GM18505 (cell line): ENCODE data around the gene SLC37A1.

Experiments
- ATAC-seq: cut with Tn5 transposase; IDR thresholded peaks from one replicate; pipeline ENCODE4 v1.9.1; 2021; ENCODE audit not compliant: unreplicated experiment
- POLR2A ChIP-seq: IDR thresholded peaks from 4 replicates; pipeline ENCODE4 v1.6.1; 2011; ENCODE audit warnings: borderline replicate concordance; ENCODE audit not compliant: insufficient read depth, insufficient read length; ENCODE audit errors: extremely low read depth

The SLC37A1 gene

DNA sequence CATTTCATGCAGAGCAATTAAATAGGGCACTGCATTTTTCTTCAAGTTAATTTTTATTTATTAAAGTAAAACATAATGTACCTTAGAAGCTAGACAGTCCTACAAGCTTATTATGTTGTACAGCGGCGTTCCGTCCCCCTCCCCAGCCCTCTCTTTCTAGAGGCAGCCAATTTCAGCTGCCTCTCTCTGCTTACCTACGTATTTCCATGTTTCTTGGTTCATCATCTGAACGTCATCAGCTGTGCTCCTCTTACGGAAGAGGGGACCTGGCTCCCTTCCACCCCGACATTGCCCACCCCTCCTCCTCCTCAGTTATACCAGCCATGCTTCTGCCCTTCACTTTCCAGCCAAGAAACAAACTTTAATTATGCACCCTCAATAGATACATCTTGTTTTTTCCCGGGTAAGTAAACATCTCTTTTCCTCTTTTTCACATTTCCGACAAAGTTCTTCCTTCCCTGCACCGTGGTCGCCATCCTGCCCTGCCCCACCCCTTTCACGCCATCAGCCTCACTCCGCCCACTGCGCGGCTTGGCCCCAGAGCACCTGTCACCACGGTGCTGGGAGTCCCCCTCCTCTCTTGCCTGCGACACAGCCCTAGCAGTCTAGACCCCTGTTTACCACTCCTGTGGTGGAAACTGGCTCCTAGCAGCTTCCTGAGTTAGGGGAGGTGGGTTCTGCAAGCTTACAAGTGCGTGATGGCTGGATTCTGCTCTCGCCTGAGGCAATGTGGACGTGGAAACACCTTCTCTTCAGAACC is 57.9 kb downstream of the SLC37A1 start:
- no peak for ATAC-seq
- TF ChIP-seq POLR2A, result no peak

DNA sequence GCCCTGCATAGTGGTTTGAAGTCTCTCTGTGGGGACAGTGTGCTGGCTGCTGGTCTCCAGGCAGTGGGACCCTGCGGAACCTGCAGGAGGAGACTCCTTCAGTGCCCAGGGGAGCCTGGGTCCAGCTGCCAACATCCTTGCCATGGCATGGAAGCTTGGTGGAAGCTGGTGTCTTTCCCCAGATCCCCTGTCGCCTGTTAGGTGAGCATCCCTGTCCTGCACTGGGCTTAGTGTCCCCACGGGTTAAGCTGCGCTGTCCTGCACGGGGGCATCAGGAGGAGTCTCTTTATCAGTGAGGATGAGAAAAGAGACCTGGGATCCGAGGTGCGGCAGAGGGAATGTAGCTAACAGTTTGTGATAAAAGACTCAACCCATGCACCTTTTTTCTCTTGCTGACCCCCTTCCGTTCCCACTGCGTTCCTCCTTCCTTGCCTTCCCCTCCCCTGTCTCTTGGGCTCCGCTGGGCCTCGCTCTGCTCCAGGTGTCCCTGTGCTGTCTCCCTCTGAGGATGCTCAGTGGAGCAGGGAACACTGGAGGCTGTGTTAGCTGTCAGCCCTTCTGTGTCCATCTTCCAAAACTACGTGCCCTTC is 59.3 kb downstream of the SLC37A1 start:
- no peak for TF ChIP-seq POLR2A
- no peak for ATAC-seq

DNA sequence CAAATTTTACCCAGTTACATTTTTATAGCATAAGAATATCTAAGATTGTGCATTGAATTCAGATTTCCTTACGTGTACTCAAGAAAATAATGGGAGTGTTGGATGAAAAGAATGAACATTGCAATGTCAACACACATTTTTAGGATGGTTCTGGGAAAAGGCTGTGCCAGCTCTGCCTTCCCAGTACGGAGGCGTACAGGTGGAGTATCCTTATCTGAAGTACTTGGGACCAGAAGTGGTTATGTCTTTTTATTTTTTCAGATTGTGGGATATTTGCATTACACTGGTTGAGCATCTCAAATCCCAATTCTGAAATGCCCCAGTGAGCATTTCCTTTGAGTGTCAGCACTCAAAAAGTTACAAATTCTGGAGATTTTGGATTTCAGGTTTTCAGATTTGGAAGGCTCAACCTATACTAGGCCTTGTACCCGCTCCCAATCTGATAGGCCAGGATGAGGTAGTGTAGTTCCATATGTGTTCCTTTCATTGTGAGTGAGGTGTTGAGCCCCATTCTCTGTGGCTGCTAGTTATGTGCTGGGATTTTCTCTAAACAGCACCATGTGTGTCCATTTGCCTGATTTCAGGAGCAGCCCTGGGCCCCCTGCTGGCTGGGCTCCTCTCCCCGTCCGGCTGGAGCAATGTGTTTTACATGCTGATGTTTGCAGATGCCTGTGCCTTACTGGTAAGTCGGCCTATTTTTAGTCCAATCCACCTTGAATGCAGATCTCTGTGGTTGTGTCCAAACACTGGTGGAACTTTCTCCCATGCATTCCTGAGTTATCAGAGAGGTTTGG is 60.8 kb downstream of the SLC37A1 start:
- no peak for ATAC-seq

DNA sequence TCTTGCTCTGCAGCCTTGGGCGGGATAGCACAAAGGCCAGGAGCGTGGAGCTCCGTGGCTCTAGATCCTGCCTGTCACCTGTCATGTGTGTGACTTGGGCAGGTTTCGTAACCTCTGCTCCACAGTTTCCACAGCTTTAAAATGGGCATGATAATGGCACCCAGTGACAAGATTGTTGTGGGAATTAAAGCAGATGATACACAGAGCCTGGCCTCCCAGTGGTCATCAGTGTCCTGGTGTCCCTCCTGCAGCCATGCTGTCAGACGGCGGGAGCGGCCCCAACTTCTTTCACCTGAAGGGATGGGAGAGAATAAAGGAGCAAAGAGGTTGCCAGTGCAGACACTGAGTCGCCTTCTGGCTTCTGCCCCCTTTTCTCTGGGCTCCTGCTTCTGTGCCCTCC is 61.5 kb downstream of the SLC37A1 start:
- no peak for ATAC-seq
- no peak for TF ChIP-seq POLR2A

More for the DNA sequence above, 60.8 kb downstream of the SLC37A1 start:
- TF ChIP-seq POLR2A, result no peak

DNA sequence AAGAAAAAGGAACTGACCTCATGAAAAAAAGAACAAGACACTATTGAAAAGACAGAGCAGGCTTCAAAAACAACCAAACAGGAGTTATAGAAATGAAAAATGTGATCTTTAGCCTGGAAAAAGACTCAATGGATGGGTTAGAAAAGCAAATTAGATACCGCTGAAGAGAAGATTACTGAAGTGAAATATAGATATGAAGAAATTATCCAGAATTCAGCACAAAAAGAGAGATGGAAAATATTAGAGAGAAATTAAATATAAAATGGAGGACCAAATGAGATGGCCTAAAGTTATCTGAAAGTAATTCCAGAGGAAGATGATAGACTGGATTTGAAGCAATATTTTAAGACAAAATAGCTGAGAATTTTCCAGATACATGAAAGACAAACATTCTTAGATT is 63.0 kb downstream of the SLC37A1 start:
- ATAC-seq, result no peak

DNA sequence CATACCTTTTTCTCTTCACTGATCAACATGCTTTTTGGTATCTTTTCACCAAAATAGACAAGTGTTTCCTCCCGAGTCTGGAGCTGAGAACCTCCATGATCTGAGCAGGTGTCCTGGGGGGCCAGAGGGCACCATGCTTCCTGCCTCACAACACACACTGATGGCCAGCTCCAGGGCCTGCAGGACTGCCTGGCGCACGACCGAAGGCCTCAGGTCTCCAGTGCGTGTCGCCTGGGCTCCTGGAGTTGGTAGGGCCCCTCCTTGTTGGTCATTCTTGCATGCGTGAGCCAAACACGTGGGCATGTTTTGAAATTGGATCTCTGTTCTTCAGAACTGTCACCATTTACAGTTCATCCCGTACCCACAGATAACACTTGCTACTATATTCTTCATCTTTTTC is 64.4 kb downstream of the SLC37A1 start:
- no peak for ATAC-seq
- TF ChIP-seq POLR2A, result no peak

More for the DNA sequence above, 63.0 kb downstream of the SLC37A1 start:
- TF ChIP-seq POLR2A, result no peak

DNA sequence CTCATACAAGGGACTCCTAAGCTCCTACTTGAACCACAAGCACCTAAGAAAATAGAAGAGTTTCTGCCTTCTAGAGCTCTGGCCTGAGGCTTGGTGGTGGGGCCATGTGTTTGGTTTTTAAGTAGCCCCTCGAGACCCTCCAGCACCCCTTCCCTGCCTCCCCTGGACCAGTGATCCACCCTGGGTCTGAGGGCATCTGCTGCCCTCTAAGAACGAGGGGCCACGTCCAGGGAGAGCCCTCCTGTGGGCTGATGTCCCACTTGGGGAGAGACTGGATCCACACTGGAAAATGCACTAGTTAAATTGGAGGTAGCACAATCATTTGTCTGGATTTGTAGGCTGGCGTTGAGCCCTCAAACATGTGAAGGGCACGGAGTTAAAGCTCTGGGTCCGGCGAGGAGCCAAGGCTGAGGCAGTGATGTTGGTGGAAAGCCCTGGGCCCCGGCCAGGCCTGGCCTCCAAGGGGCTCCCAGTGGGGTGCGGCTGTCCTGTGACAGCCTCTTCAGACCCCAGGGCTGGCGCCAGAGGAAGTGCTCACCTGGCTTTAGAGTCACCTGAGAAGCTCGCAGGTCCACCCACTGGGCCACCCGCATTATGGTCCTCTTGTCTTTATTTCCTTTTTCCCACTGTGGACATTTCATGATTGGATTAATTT is 65.2 kb downstream of the SLC37A1 start:
- no peak for ATAC-seq
- TF ChIP-seq POLR2A, result no peak

DNA sequence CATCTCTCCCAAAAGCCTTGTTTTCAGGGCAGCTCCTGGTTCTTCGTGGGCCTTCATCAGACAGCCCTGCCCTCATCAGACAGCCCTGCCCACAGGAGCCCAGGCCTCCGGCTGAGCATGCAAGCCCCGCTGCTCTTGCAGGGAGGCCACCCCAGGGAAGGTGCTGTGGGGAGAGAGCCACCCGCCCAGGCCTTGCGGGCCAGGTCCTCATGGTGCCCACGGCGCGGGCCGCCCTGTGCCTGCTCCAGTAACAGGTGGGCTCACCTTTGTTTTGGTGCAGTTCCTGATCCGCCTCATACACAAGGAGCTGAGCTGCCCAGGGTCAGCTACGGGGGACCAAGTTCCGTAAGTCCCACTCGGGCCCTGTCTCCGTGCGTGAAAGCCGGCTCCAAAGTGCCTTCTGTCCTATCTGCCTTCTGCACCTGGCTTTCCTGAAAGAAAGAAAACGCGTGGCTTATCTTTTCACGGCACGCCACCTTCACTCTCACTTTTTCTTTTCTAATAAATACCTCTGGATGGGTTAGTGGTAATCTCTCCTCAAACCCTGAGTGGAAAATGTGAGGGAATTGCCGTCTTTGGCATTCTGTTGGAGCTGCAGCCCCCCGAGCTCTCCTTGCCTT is 65.9 kb downstream of the SLC37A1 start:
- ATAC-seq, result no peak
- TF ChIP-seq POLR2A, result no peak

DNA sequence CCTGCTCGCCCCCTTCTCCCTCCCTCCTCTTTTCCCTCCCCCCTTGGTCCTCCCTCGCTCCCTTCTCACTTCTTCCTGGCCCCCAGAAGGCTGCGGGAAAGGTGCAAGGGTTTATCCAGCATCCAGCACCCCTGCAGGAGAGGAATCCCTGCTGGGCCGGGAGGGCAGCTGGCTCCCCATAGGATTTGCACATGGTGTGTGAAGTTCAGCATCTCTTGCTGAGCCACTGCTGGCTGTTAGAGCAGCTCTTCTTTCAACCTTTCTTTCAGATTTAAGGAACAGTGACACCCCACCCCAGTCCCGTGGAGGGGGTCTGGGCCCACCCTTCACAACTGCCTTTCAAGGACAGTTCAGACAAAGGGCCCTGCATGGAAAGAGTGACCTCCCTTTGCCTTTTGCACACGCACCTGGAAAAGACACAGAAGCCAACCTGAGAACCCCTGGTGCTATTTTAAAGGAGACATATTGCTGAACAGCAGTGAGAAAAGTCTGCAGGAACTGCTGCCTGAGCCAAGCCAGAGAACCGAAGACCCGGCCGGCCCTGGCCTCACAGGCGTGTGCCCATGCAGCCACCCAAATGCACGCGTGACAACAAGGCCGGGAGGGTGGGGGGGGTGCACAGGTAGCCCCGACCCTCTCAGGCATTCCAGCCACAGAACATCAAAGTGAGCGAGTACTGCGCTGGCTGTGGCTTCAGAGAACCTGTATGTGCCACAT is 66.6 kb downstream of the SLC37A1 start:
- no peak for ATAC-seq
- no peak for TF ChIP-seq POLR2A

DNA sequence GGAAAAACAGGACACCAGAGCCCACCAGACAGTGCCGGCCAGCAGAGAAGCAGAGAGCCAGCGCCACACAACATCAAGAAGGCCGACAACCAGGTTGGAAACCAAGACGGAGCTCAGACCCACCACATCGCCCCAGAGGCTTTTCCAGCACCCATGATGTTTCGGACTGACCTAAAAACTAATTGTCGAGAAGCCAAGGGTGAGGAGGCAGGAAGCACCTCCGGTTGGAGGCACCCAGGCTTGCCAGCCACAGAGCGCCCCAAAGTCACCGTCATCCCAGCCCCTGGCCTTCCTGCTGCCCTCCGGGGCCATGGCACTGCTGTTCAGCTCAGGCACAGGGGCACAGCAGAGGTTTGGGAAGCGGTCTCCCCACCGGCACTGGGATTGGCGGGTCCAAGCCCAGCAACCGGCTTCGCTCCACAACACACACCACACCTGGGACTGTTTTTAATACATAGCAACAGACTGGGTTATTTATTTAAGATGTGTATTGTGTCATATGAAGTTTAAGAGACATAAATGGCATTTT is 67.2 kb downstream of the SLC37A1 start:
- ATAC-seq, result no peak
- no peak for TF ChIP-seq POLR2A

DNA sequence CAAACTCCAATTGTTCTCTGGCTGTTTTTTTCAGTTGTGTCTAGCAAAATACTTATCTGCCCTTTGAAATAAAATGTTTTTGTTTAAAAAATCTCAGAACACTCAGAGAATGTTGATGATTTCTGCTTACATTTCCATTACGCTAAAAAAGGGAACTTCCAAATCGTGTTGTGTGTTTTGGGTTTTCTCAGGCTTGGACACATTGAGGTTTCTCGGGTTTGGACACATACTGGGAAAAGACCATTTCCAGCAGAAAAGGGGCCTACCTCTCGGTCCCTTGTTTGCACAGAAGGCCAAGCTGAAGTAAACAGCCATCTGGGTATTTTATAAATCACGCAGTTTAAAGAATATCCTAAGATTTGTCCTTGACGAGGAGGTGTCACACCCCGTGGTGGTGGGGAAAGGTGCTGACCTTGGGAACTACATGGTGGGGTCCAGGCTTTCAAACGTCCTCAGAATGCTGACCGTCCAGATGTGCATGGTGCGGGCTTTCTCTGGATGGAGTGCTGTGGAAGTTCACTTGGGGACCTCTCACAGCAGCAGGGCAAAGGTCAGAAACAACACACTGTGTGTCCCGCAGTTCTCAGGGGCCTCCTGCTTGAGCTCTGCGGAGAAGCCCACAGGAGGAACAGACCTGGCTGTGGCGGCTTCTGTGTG is 67.8 kb downstream of the SLC37A1 start:
- no peak for ATAC-seq
- no peak for TF ChIP-seq POLR2A

DNA sequence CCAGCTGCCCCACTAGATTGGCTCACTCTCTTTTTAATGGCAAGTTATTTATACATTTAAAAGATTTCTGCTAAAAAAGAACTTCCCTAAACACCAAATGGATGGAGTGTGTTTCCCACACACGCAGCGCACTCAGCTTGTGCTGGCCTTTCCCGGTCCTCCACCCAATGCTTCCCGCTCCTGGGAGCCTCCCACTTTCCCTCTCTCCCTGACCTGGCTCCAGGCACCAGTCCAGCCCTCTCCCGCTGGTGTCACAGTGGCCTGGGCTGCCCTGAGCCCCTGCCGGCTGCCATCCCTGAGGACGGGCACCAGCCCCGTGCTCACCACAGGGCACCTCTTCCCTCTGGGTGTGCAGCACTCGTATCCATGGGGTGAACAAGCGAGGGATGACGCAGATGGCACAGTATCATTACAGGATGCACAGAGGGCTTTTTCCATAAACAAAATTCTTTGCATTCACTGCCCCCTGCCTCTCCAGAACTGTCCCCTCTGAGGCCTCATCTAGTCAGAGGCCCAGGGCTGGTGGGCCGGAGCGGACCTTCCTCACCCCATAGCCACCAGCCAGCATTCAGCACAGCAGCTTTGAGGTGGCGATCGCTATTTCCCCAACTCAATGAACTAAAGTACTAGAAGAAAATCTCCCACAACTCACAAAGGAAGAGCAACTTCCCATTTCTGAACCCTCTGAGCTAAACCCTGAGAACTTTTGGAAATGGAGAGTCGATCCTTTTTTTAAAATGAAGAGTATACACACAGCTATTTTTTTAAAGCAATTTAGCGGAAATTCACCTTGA is 68.5 kb downstream of the SLC37A1 start:
- TF ChIP-seq POLR2A, result no peak
- no peak for ATAC-seq
